CD4-positive, CD25-positive, alpha-beta regulatory T cell (primary cell): ENCODE data around the gene NEU2. TPM values are rescaled to one million over a fixed set of nuclear protein-coding genes. Genes with fewer than 3 reads are reported as not detected.

Experiments
- ATAC-seq, 2 donors: fragments of 150-1000 bp; cut with Tn5 transposase; one replicate each; pipeline ENCODE4 v1.10.0; 2021; ENCODE audit warnings: low read depth in 2 of 2, moderate number of reproducible peaks in 2 of 2, moderate library complexity in 1 of 2
- DNase-seq, 3 donors: peaks; one replicate each; pipeline versions ENCODE4 v3.0.0 to v3.0.0-alpha.2; 2012 to 2022; ENCODE audit warnings: mixed read lengths in 1 of 3
- H3K27ac ChIP-seq: one replicate; pipeline ENCODE4 v1.7.0; 2013; ENCODE audit warnings: mild to moderate bottlenecking, low read length; ENCODE audit not compliant: insufficient read depth, poor library complexity, severe bottlenecking
- H3K27me3 ChIP-seq: one replicate; pipeline ENCODE4 v1.7.0; 2013; ENCODE audit warnings: low read length; ENCODE audit not compliant: control insufficient read depth, insufficient read depth
- H3K36me3 ChIP-seq: one replicate; pipeline ENCODE4 v1.7.0; 2013; ENCODE audit warnings: mild to moderate bottlenecking, low read length, moderate library complexity; ENCODE audit not compliant: control insufficient read depth, insufficient read depth
- H3K4me1 ChIP-seq: 2 replicates; pipeline ENCODE4 v1.7.0; 2013; ENCODE audit warnings: mild to moderate bottlenecking, low read length; ENCODE audit not compliant: insufficient read depth, control insufficient read depth, poor library complexity, severe bottlenecking
- H3K4me3 ChIP-seq: one replicate; pipeline ENCODE4 v1.7.0; 2013; ENCODE audit warnings: low read depth, mild to moderate bottlenecking, low read length, moderate library complexity
- H3K9me3 ChIP-seq, 2 experiments: 1 replicate in 1 of 2; 2 replicates in 1 of 2; pipeline ENCODE4 v1.7.0; 2013; ENCODE audit warnings: low read length in 2 of 2, mild to moderate bottlenecking in 1 of 2, moderate library complexity in 1 of 2; ENCODE audit not compliant: control insufficient read depth in 2 of 2
- H3K27ac Mint-ChIP-seq, 3 donors: one replicate each; pipeline ENCODE4 v1.8.0; 2020 to 2022; ENCODE audit warnings: mild to moderate bottlenecking in 3 of 3, mixed read lengths in 3 of 3, moderate library complexity in 2 of 3
- H3K27me3 Mint-ChIP-seq: one replicate; pipeline ENCODE4 v1.8.0; 2022; ENCODE audit warnings: mild to moderate bottlenecking, mixed read lengths
- H3K36me3 Mint-ChIP-seq: one replicate; pipeline ENCODE4 v1.8.0; 2020; ENCODE audit warnings: mixed read lengths
- H3K4me1 Mint-ChIP-seq, 4 donors: one replicate each; pipeline ENCODE4 v1.8.0; 2020 to 2022; ENCODE audit warnings: mixed read lengths in 4 of 4, mild to moderate bottlenecking in 1 of 4
- H3K4me3 Mint-ChIP-seq, 4 donors: one replicate each; pipeline ENCODE4 v1.8.0; 2020 to 2022; ENCODE audit warnings: mild to moderate bottlenecking in 4 of 4, mixed read lengths in 4 of 4, moderate library complexity in 3 of 4
- H3K9me3 Mint-ChIP-seq, 7 donors: one replicate each; pipeline ENCODE4 v1.8.0; 2020 to 2022; ENCODE audit warnings: mixed read lengths in 7 of 7, mild to moderate bottlenecking in 3 of 7, moderate library complexity in 2 of 7
- polyA plus RNA-seq, 4 donors: library from polyadenylated mRNA; unstranded; fragments of 300-500 nt; fragmentation: Illumina TruSeq; gene quantifications; one replicate each; pipeline ENCODE4 v1.2.3, GENCODE V29; 2021
- total RNA-seq: library from RNA; stranded (reverse); gene quantifications from one replicate; pipeline ENCODE4 v1.2.3, GENCODE V29; 2022

The NEU2 gene
- total and polyA plus RNA-seq, 5 donors from 2014 or later: not detected

GRCh38 chr2:233084488-233084887 lies 52.0 kb downstream of the NEU2 start:
- Histone ChIP-seq H3K27me3 (no peaks in the 10 kb centered on the region), H3K4me3 (peak overlapping the region; percentile 72), H3K36me3 (peaks cover 26% of the 10 kb centered on the region), H3K4me1 (peaks cover 86% of the 10 kb centered on the region), H3K9me3 (no peaks in the 10 kb centered on the region), H3K27ac (peak overlapping the region; percentile 89)
- Mint-ChIP-seq H3K9me3 (peaks cover 0 to 2% (median 0%) of the 10 kb centered on the region in 7 donors), H3K27ac (peak overlapping the region; percentile 95 to 100 (median 95)), H3K4me3 (peak overlapping the region; percentile 81 to 93 (median 86)), H3K36me3 (peaks cover 58% of the 10 kb centered on the region), H3K4me1 (peaks cover 18 to 87% (median 48%) of the 10 kb centered on the region in 4 donors), H3K27me3 (peaks cover 10% of the 10 kb centered on the region)
- DNase-seq (peak; percentile 41 to 88 (median 63)), ATAC-seq (peak; percentile 30 to 51)

Other genes starting within 250 kb of the NEU2 start
- gene SNORC, start 162.4 kb upstream of the NEU2 start, total RNA-seq: 1.3 TPM
- gene SNORC, start 162.4 kb upstream of the NEU2 start, polyA plus RNA-seq: under 1 TPM in 2 of 4 donors, not detected in 2; 0.10 to 0.15 TPM
- gene NGEF, start 19.4 kb upstream of the NEU2 start, total RNA-seq: not detected
- gene NGEF, start 19.4 kb upstream of the NEU2 start, polyA plus RNA-seq: under 1 TPM in 1 of 4 donors, not detected in 3; 0.21 TPM
- 278 TPM for gene INPP5D, start 27.7 kb downstream of the NEU2 start, total RNA-seq
- gene INPP5D, start 27.7 kb downstream of the NEU2 start, polyA plus RNA-seq: 10 to 100 TPM; 56.9 to 79.8 (median 69.0) TPM
- 125 TPM for gene ATG16L1, start 219.0 kb downstream of the NEU2 start, total RNA-seq
- 10 to 100 TPM; 15.2 to 23.5 (median 19.0) TPM for gene ATG16L1, start 219.0 kb downstream of the NEU2 start, polyA plus RNA-seq